TTC549 (cell line): ENCODE data around the gene KRTAP2-2.

Experiments used
- FAIRE-seq: peaks from 2 replicates; lab custom pipeline; 2012; peaks lifted over from hg19 to GRCh38; lab: Jason Lieb, UNC

KRTAP2-2 gene

DNA sequence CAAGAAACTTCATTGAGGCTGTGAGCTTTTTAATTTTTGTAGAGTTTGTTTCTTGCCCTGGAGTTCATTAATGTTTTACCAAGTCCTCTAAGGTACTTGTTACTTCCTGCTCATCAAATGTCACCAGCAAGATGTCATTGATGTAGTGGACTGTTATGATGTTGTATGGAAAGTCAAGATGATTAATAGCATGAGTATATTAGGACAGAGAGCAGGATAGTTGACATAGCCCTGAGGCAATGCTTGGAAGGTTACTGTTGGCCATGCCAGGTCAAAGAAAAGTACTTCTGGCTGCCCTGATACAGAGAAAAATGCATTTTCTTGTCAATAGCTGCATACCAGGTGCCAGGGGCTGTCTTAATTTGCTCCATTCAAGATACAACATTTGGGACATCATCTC, 34.7 kb downstream of the KRTAP2-2 start:
- FAIRE-seq, result no peak

DNA sequence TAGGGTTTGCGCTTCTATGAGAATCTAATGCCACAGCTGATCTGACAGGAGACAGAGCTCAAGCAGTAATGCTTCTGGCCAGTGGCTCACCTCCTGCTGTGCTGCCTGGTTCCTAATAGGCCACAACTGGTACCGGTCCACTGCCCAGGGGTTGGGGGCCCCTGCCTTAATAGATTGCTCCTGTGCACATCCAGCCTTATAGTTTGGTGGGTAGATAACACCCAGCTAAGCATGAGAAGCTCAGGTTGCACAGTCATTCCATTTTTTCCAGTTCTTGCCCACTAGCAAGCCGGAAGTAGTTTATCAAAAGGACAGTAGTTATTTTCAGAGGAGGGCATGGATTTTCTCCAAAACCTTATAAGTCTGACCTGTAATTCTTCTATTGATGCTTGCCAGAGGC, 35.6 kb downstream of the KRTAP2-2 start:
- FAIRE-seq, result no peak

GRCh38 chr17:41018541-41018940, 36.5 kb downstream of the KRTAP2-2 start:
- FAIRE-seq, result no peak

- no peak for FAIRE-seq
Observed at GRCh38 chr17:41016578-41017215, 38.3 kb downstream of the KRTAP2-2 start.

DNA sequence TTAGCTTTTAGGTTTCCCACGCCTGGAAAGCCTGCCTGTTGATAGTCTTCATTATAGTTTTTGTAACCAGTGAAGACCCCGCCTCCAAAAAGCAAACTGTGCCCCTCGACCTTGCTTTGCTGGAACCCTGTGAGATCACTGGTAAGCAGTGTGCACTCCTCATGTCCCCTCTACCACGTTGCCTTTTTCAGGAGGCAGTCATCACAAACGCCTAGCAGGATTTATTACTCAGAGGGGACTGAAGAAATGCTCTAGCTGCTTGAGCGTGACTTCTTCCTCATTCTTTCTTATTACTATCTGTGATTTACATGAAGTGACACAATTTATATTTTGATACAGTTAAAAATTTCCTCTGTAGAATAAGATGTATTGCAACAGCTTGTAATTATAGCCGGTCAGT, 39.6 kb downstream of the KRTAP2-2 start:
- FAIRE-seq, result no peak

- no peak for FAIRE-seq
Observed at GRCh38 chr17:41013606-41014005, 41.4 kb downstream of the KRTAP2-2 start.

DNA sequence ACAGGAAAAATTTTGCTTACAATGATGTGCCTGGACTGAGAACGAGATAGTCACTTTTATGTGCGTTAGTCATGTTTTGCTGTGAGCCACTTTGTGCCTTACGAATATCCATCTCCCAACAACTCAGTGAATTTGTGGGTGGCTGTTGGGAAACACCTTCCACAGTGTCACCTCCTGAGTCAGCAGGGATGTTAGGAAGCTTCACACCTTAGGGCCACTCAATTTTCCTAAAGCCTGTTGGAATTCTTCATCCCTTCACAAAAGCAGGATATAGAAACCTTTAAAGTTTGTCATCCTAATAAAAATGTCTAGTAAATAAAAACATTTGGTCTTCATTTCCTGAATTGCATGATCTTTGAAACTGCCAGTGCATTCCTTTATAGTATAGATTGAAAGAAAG, 41.8 kb downstream of the KRTAP2-2 start:
- FAIRE-seq, result no peak

- no peak for FAIRE-seq
Observed at GRCh38 chr17:41012326-41013120, 42.5 kb downstream of the KRTAP2-2 start.

GRCh38 chr17:41010441-41010840, 44.6 kb downstream of the KRTAP2-2 start:
- FAIRE-seq, result no peak

GRCh38 chr17:41009936-41010335, 45.1 kb downstream of the KRTAP2-2 start:
- no peak for FAIRE-seq

- FAIRE-seq, result no peak
Observed at GRCh38 chr17:41009301-41009760, 45.7 kb downstream of the KRTAP2-2 start.

GRCh38 chr17:41008811-41009210, 46.2 kb downstream of the KRTAP2-2 start, which contains the start of gene KRTAP3-1:
Gene KRTAP3-1, minus strand, starts transcription at chr17:41009128. Its CDS starts 54 bp downstream, at chr17:41009074.
- FAIRE-seq, result no peak
